ENCODE results near the gene SYNDIG1. TPM values are rescaled to one million over a fixed set of nuclear protein-coding genes. Genes with fewer than 3 reads are reported as not detected.

SYNDIG1 gene
- total RNA-seq, 1 experiment from 2014 or later = not detected

GRCh38 chr20:24472426-24472825 lies 3.0 kb downstream of the SYNDIG1 start (continued):
- TF ChIP-seq REST (IDR thresholded peaks at IDR 0.05; ENCODE audit: insufficient read depth in 1 of 2, low read depth in 2 of 2, low read length in 1 of 2) = no peak

- no peak overlapping the region for H3K27ac ChIP-seq (ENCODE audit: low read length)
- H3K27me3 ChIP-seq (ENCODE audit: control insufficient read depth, insufficient read depth, low read length) = peaks cover 31% of the 10 kb centered on the region
- BruUV-seq (replicated peaks) = no TSS peak
- DNase-seq (ENCODE audit: low read depth, low spot score) (no peak), ATAC-seq (no peak)
- ChIA-PET CTCF (no interaction called here), POLR2A (no interaction called here)
- H3K9me3 ChIP-seq (ENCODE audit: control insufficient read depth, insufficient read depth, low read depth, low read length) = no peaks in the 10 kb centered on the region
- H3K4me3 ChIP-seq (ENCODE audit: low read depth in 2 of 2, low read length in 2 of 2) = no peak overlapping the region
- no peaks in the 10 kb centered on the region for H3K36me3 ChIP-seq (ENCODE audit: control insufficient read depth, insufficient read depth, low read length)
- TF ChIP-seq CTCF (IDR thresholded peaks at IDR 0.05) = no peak
- TF ChIP-seq POLR2AphosphoS5 (IDR thresholded peaks at IDR 0.05; ENCODE audit: low read depth, low read length) = no peak
- TF ChIP-seq TCF7L2 (IDR thresholded peaks at IDR 0.05; ENCODE audit: low read depth, low read length) = no peak
- TF ChIP-seq REST (IDR thresholded peaks at IDR 0.05; ENCODE audit: insufficient read depth in 1 of 2, low read depth in 2 of 2, low read length in 1 of 2) = no peak
- TF ChIP-seq SIN3A (IDR thresholded peaks at IDR 0.05; ENCODE audit: borderline replicate concordance, insufficient read depth, low read depth, low read length) = no peak
- H3K4me1 ChIP-seq (ENCODE audit: control insufficient read depth, insufficient read depth, low read length) = peaks cover 8% of the 10 kb centered on the region; the same call in 1 of the 2 replicates
- intact Hi-C loops (cut with micrococcal nuclease; ENCODE audit: unreplicated experiment) (no loop called here), in situ Hi-C loops (cut with HindIII; ENCODE audit: low pct_unique_long_range_greater_than_20kb, low sequenced_read_pairs) (no loop called here)
These were observed 4.2 kb downstream of the SYNDIG1 start for GRCh38 chr20:24473435-24474223.

All from Panc1 (cell line).